Activated CD8-positive, alpha-beta memory T cell treated with anti-CD3 and anti-CD28 coated beads for 4 hours (primary cell): ENCODE data around the gene KDM6A.
"Not testable (repeated sequence)": the region's sequence is repeated elsewhere in the genome, so short reads cannot be mapped to it uniquely, and the experiment has no call there.

Source experiments
- DNase-seq, 2 donors: peaks; one replicate each; pipeline ENCODE4 v3.0.0-alpha.2; 2020; ENCODE audit warnings: low read depth in 2 of 2

Gene KDM6A

GRCh38 chrX:45083314-45083713 is 210.3 kb downstream of the KDM6A start:
- DNase-seq: no peak

- DNase-seq: no peak
Measured at GRCh38 chrX:45110494-45110893, 237.5 kb downstream of the KDM6A start.

GRCh38 chrX:45126158-45126557 is 253.2 kb downstream of the KDM6A start:
- no peak for DNase-seq

DNA sequence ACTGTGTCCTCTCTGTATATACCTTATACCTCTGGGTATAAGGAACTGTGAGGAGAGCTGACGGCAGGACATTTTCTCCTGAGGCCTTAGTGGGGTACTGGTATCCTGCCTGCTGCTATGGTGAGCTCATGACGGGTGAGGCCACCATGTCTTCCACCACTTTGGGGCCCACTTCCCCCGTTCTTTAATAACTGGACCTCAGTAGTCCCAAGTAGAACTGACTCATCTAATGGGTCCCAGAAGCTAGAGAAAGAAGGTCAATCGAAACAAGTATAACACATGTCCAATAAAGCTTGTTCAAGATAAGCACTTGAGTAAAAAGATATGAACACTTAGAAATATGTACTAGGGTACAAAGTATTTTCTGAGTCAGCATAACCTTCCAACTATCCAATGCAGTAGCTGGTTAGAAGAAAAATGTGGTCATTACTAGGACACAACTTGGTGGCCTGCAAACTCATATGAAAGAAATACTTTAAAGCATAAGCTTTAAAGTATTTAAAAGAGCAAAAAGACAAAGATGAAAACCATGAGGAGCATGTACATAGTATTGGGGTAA is 256.0 kb downstream of the KDM6A start:
- no peak for DNase-seq

- DNase-seq: no peak
Measured at GRCh38 chrX:45133465-45133864, 260.5 kb downstream of the KDM6A start.

GRCh38 chrX:45134315-45134731 is 261.3 kb downstream of the KDM6A start:
- no peak for DNase-seq

DNA sequence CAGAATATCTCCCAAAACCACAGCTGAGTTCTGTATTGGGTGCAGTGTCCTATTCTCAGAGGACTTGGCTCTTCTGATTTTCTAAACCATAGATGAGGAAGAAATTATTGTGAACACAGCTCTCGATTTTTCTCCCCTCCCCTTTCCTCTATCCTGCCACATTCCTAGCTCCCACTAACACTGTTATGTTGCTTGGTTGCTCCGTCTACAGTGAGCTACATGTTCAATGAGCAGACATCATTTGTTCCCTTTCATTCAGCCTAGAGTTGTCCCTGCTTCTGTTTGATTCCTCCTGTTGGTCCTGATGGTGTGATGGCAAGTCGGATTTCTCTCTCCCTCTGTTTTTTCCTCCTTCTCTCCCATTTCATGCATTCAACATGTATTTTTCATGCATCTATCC is 261.8 kb downstream of the KDM6A start:
- no peak for DNase-seq

GRCh38 chrX:45135391-45136075 is 262.5 kb downstream of the KDM6A start:
- not testable (repeated sequence) for DNase-seq

- no peak for DNase-seq
Measured at GRCh38 chrX:45137531-45137930, 264.5 kb downstream of the KDM6A start.

DNA sequence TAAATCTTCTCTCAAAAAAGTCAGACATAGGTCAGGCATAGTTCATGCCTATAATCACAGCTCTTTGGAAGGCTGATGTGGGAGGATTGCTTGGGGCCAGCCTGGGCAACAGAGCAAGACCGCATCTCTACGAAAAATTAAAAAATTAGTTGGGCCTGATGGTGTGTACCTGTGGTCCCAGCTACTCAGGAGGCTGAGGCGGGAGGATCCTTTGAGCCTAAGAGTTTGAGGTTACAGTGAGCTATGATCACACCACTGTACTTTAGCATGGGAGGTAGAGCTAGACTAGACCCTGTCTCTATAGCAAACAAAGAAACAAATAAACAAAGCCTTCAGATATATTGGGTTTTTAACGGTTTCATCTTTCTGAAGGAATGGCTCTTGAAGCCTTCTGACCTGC is 265.5 kb downstream of the KDM6A start:
- DNase-seq: no peak

GRCh38 chrX:45140812-45141211 is 267.8 kb downstream of the KDM6A start:
- no peak for DNase-seq

- DNase-seq: no peak
Measured at GRCh38 chrX:45142185-45142584, 269.2 kb downstream of the KDM6A start.

GRCh38 chrX:45143455-45143854 is 270.5 kb downstream of the KDM6A start:
- no peak for DNase-seq

DNA sequence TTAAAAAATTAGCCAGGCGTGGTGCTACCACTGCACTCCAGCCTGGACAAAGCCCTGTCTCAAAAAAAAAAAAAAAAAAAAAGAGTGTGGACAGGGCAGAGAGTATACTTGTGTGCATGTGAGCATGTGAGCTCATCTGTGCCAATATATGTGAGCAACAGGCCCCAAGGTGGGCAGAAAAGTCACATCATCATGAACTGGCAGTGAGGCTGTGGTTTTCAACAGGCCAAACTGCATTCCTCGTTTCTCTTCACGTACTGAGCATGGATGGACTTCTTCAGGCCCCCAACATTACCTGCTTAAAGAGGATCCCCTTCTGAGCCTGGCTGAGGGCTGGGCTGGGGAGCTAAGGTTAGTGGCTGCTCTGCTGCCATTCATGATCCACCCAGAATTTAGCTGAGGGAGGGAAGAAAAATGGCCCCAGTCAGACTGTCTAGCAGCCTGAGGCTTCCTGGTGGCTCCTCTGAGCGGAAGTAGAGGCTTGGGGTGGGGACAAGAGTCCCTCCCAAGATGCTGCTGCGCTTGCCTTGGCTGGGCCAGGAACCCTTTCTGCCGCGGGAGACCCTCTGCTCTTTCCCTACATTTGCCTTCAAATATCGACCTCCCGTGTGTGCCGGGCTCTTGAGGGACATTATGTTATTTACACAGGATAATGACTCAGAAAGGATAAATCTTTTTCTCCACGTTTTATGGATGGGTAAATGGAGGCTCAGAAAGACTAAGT is 272.7 kb downstream of the KDM6A start:
- DNase-seq: no peak

GRCh38 chrX:45150821-45151220 is 277.8 kb downstream of the KDM6A start:
- no peak for DNase-seq

- no peak for DNase-seq
Measured at GRCh38 chrX:45154033-45154360, 281.0 kb downstream of the KDM6A start.

DNA sequence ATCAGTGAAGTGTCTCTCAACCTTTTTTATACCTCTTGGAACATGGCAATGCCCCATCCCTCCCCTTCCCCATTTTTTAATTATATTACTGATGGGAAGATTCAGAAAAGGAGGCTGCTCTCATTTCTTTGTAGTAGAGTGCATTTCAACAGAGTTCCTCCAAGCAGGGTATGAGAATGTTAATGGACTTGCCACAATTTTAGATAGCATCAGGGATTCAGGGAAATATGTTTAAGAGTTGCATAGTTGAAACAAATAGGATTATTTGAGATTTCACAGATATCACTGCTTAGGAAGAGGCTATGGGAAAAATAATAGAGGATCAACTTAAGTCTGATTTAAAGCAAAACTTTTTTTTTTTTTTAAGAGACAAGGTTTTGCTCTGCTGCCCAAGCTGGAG is 281.5 kb downstream of the KDM6A start:
- DNase-seq: no peak

DNA sequence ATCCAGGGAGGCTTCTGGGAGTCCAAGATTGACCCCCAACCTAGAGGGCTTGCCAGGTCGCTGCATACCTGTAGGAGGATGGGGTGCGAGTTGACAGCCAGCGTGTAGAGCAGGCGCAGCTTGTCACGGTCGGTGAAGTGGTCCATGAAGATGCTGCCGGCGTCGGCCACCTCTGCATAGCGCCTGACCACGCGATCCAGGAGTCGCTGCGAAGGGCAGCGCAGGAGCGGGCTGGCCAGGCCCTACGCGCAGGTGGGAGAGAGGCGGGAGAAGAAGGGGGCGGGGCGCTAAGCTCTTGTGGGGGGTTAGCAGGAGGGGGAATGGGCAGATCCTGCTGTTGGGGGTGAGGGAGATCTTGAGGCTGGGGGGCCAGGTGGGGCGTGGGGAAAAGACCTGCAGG is 284.7 kb downstream of the KDM6A start:
- DNase-seq: no peak
